Natural killer cell (primary cell): ENCODE data around the gene ZFYVE19. TPM values are rescaled to one million over a fixed set of nuclear protein-coding genes. Genes with fewer than 3 reads are reported as not detected.

Experiments
- ATAC-seq, 3 donors: fragments of 150-1000 bp in 2 of 3; fragments of 200-7000 bp in 1 of 3; cut with Tn5 transposase; 1 replicate in 1 of 3; 2 replicates in 2 of 3; pipeline ENCODE4 v1.10.0; 2021; ENCODE audit warnings: mild to moderate bottlenecking in 2 of 3, moderate library complexity in 2 of 3
- DNase-seq, 2 donors: peaks; one replicate each; pipeline versions ENCODE4 v3.0.0 to v3.0.0-alpha.2; 2013 to 2021; ENCODE audit warnings: mixed read lengths in 1 of 2
- H3K27ac ChIP-seq: one replicate; pipeline ENCODE4 v1.5.1; 2013; ENCODE audit warnings: mild to moderate bottlenecking, low read length
- H3K27me3 ChIP-seq: one replicate; pipeline ENCODE4 v1.6.1; 2013; ENCODE audit warnings: low read length; ENCODE audit not compliant: control insufficient read depth, insufficient read depth
- H3K36me3 ChIP-seq: one replicate; pipeline ENCODE4 v1.6.1; 2013; ENCODE audit warnings: low read length; ENCODE audit not compliant: control insufficient read depth, insufficient read depth
- H3K4me1 ChIP-seq: one replicate; pipeline ENCODE4 v1.6.1; 2013; ENCODE audit warnings: low read length; ENCODE audit not compliant: control insufficient read depth, insufficient read depth
- H3K4me3 ChIP-seq: one replicate; pipeline ENCODE4 v1.5.1; 2013; ENCODE audit warnings: low read length
- H3K9me3 ChIP-seq: one replicate; pipeline ENCODE4 v1.6.1; 2013; ENCODE audit warnings: low read length; ENCODE audit not compliant: control insufficient read depth, insufficient read depth
- H3K27ac Mint-ChIP-seq, 2 donors: one replicate each; pipeline ENCODE4 v1.8.0; 2022; ENCODE audit warnings: mild to moderate bottlenecking in 2 of 2, mixed read lengths in 2 of 2, moderate library complexity in 1 of 2
- H3K27me3 Mint-ChIP-seq, 2 donors: one replicate each; pipeline ENCODE4 v1.8.0; 2022; ENCODE audit warnings: low read depth in 2 of 2, mixed read lengths in 2 of 2
- H3K36me3 Mint-ChIP-seq: one replicate; pipeline ENCODE4 v1.8.0; 2022; ENCODE audit warnings: mixed read lengths
- H3K4me1 Mint-ChIP-seq, 2 donors: one replicate each; pipeline ENCODE4 v1.8.0; 2022; ENCODE audit warnings: mixed read lengths in 2 of 2
- H3K4me3 Mint-ChIP-seq: one replicate; pipeline ENCODE4 v1.8.0; 2022; ENCODE audit warnings: mild to moderate bottlenecking, moderate library complexity, mixed read lengths
- H3K9me3 Mint-ChIP-seq, 2 donors: one replicate each; pipeline ENCODE4 v1.8.0; 2022; ENCODE audit warnings: mixed read lengths in 2 of 2
- WGBS: methylation state at CpG from one replicate; pipeline ENCODE4 v1.1.7; 2013; ENCODE audit warnings: missing lambda C conversion rate; ENCODE audit not compliant: insufficient coverage; 5-methylcytosine and 5-hydroxymethylcytosine counted together
- intact Hi-C: fragments of 100-400 bp; cut with micrococcal nuclease; formaldehyde crosslinking; loops from one replicate; pipeline ENCODE4 v1.14.2; 2022
- total RNA-seq, 4 donors: library from RNA; stranded (reverse); fragments of 120-200 nt in 1 of 4; gene quantifications; one replicate each; pipeline versions ENCODE4 v1.2.3 to v1.2.4, GENCODE V29; 2013 to 2022
- TF ChIP-seq, protein P1 (sequence below): fragments of 200-600 bp; IDR thresholded peaks from one replicate; pipeline ENCODE4 v1.8.0; 2022; ENCODE audit warnings: antibody characterized with exemption

ZFYVE19 gene
- total RNA-seq, 3 donors from 2014 or later (not counting 1 experiment from before 2014, with no cell fraction given), result 16.4 to 19.7 (median 18.5) TPM

DNA sequence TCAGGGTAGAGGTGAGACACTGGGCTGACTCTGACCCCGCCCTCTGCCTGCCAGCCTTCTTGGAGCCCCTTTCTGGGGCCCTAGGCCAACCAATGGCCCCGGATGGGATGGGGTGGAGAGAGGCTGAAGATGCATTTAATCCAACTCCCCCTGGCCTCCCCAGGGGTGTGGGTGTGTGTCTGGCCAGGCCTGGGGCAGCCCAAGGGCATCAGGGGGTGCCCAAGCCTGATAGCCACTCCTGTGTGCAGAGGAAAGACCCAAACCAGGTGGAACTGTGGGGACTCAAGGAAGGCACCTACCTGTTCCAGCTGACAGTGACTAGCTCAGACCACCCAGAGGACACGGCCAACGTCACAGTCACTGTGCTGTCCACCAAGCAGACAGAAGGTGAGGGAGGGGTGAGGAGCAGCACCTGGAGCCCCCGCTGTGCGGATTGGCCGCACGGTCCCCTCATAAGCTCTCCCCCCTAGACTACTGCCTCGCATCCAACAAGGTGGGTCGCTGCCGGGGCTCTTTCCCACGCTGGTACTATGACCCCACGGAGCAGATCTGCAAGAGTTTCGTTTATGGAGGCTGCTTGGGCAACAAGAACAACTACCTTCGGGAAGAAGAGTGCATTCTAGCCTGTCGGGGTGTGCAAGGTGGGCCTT, 46.5 kb downstream of the ZFYVE19 start:
- H3K4me3 Mint-ChIP-seq, result no peak overlapping the region
- DNase-seq, result no peak
- H3K27me3 ChIP-seq, result no peaks in the 10 kb centered on the region
- H3K36me3 ChIP-seq, result no peaks in the 10 kb centered on the region
- H3K9me3 ChIP-seq, result no peaks in the 10 kb centered on the region
- H3K36me3 Mint-ChIP-seq, result no peaks in the 10 kb centered on the region
- H3K27me3 Mint-ChIP-seq, result peaks cover 0 to 8% of the 10 kb centered on the region in 2 donors
- H3K4me1 Mint-ChIP-seq, result no peaks in the 10 kb centered on the region
- no peak overlapping the region for H3K27ac ChIP-seq
- intact Hi-C loops, result no loop called here
- WGBS, result 93% methylated on average over 16 of the region's 16 CpGs
- H3K4me3 ChIP-seq, result no peak overlapping the region
- peaks cover 6% of the 10 kb centered on the region for H3K4me1 ChIP-seq
- TF ChIP-seq, protein P1, sequence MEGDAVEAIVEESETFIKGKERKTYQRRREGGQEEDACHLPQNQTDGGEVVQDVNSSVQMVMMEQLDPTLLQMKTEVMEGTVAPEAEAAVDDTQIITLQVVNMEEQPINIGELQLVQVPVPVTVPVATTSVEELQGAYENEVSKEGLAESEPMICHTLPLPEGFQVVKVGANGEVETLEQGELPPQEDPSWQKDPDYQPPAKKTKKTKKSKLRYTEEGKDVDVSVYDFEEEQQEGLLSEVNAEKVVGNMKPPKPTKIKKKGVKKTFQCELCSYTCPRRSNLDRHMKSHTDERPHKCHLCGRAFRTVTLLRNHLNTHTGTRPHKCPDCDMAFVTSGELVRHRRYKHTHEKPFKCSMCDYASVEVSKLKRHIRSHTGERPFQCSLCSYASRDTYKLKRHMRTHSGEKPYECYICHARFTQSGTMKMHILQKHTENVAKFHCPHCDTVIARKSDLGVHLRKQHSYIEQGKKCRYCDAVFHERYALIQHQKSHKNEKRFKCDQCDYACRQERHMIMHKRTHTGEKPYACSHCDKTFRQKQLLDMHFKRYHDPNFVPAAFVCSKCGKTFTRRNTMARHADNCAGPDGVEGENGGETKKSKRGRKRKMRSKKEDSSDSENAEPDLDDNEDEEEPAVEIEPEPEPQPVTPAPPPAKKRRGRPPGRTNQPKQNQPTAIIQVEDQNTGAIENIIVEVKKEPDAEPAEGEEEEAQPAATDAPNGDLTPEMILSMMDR, result no peak
- H3K9me3 Mint-ChIP-seq, result no peaks in the 10 kb centered on the region
- H3K27ac Mint-ChIP-seq, result no peak overlapping the region
- ATAC-seq, result no peak

DNA sequence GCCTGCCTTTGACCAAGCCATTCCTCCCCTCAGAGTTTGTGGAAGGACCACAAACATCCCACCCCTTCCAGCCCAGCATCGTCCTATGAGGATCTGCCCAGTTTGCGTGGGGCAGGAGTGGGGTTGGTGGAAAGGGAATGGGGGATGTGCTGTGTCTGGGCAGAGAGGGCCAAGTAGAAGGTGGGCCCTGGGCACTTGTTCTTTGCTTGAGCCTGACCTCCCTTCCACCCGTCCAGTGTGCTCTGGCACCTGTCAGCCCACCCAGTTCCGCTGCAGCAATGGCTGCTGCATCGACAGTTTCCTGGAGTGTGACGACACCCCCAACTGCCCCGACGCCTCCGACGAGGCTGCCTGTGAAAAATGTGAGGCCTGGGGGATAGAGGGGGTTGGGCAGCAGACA, 47.3 kb downstream of the ZFYVE19 start:
- DNase-seq (no peak), ATAC-seq (no peak)
- Histone ChIP-seq H3K4me1 (peaks cover 11% of the 10 kb centered on the region), H3K27ac (no peak overlapping the region), H3K36me3 (no peaks in the 10 kb centered on the region), H3K4me3 (no peak overlapping the region), H3K9me3 (no peaks in the 10 kb centered on the region), H3K27me3 (no peaks in the 10 kb centered on the region)
- no peak overlapping the region for H3K4me3 Mint-ChIP-seq
- intact Hi-C loops, result no loop called here
- H3K27ac Mint-ChIP-seq, result no peak overlapping the region
- whole genome bisulfite sequencing, result 91% methylated on average over 9 of the region's 10 CpGs
- no peaks in the 10 kb centered on the region for H3K9me3 Mint-ChIP-seq
- TF ChIP-seq, protein P1, result no peak
- H3K27me3 Mint-ChIP-seq, result peaks cover 5 to 12% of the 10 kb centered on the region in 2 donors
- peaks cover 0 to 4% of the 10 kb centered on the region in 2 donors for H3K4me1 Mint-ChIP-seq
- no peaks in the 10 kb centered on the region for H3K36me3 Mint-ChIP-seq

DNA sequence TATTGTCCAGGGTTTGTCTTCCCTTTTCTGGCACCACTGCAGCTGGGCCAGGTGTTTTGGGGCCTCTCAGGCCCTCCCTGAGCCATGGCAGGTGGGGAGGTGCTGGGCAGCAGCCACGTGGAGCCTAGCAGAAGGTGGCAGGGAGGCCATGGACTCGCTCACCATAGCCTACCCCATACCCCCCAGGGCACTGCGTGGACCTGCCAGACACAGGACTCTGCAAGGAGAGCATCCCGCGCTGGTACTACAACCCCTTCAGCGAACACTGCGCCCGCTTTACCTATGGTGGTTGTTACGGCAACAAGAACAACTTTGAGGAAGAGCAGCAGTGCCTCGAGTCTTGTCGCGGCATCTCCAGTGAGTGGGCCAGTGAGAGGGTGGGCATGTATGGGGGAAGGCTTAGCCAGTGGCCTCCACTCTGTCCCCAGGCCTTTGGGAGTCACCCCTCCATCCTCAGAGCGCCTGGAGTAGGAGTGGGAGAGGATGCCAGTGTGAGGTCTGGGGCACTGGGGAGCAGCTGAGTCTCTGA, 48.9 kb downstream of the ZFYVE19 start:
- Mint-ChIP-seq H3K36me3 (no peaks in the 10 kb centered on the region), H3K27ac (no peak overlapping the region), H3K9me3 (no peaks in the 10 kb centered on the region), H3K4me1 (peaks cover 0 to 6% of the 10 kb centered on the region in 2 donors), H3K27me3 (peaks cover 11 to 13% of the 10 kb centered on the region in 2 donors), H3K4me3 (no peak overlapping the region)
- Histone ChIP-seq H3K9me3 (no peaks in the 10 kb centered on the region), H3K4me3 (no peak overlapping the region), H3K36me3 (no peaks in the 10 kb centered on the region), H3K27me3 (no peaks in the 10 kb centered on the region), H3K27ac (no peak overlapping the region), H3K4me1 (peaks cover 14% of the 10 kb centered on the region)
- intact Hi-C loops, result loop anchor here (5.0 kb wide), 2 partner anchors 167 to 327 kb away; no protein-coding TSS in a partner anchor
- ATAC-seq (no peak), DNase-seq (no peak)
- 81% methylated on average over 12 of the region's 13 CpGs for WGBS
- TF ChIP-seq, protein P1, result no peak
